CD14-positive monocyte (primary cell): Measurements from ENCODE around the gene PCDH8. TPM values are rescaled to one million over a fixed set of nuclear protein-coding genes. Genes with fewer than 3 reads are reported as not detected.

Experiments used
- DNase-seq, 3 donors: peaks; one replicate each; pipeline ENCODE4 v3.0.0-alpha.2; 2011 to 2022
- H2AFZ ChIP-seq: 2 replicates; pipeline ENCODE4 v1.6.0; 2012; ENCODE audit warnings: mild to moderate bottlenecking, low read depth, low read length, inconsistent platforms; ENCODE audit not compliant: insufficient read depth, poor library complexity, severe bottlenecking
- H3K27ac ChIP-seq, 2 donors: 1 replicate in 1 of 2; 2 replicates in 1 of 2; pipeline ENCODE4 v1.5.1; 2012 to 2013; ENCODE audit warnings: low read length in 2 of 2, control low read depth in 1 of 2, inconsistent platforms in 1 of 2, low read depth in 1 of 2, mild to moderate bottlenecking in 1 of 2
- H3K27me3 ChIP-seq, 2 donors: one replicate each; pipeline versions ENCODE4 v1.6.0 to v1.6.1; 2011 to 2013; ENCODE audit warnings: low read length in 2 of 2; ENCODE audit not compliant: control insufficient read depth in 2 of 2, insufficient read depth in 2 of 2
- H3K36me3 ChIP-seq, 2 donors: replicated peaks in 1 of 2; 1 replicate in 1 of 2; 2 replicates in 1 of 2; pipeline versions ENCODE4 v1.5.1 to v1.6.1; 2012 to 2013; ENCODE audit warnings: low read length in 2 of 2, control low read depth in 1 of 2, inconsistent platforms in 1 of 2, mild to moderate bottlenecking in 1 of 2; ENCODE audit not compliant: insufficient read depth in 2 of 2, control insufficient read depth in 1 of 2
- H3K4me1 ChIP-seq, 2 donors: 1 replicate in 1 of 2; 2 replicates in 1 of 2; pipeline versions ENCODE4 v1.5.1 to v1.6.1; 2012 to 2013; ENCODE audit warnings: low read length in 2 of 2, control low read depth in 1 of 2, inconsistent platforms in 1 of 2, mild to moderate bottlenecking in 1 of 2, moderate library complexity in 1 of 2; ENCODE audit not compliant: insufficient read depth in 2 of 2, control insufficient read depth in 1 of 2
- H3K4me2 ChIP-seq: replicated peaks from 2 replicates; pipeline ENCODE3; 2012; ENCODE audit warnings: low read length, moderate library complexity, mild to moderate bottlenecking; ENCODE audit not compliant: poor library complexity, severe bottlenecking; ENCODE audit errors: extremely low read depth
- H3K4me3 ChIP-seq, 3 experiments: fragments of 200-600 bp in 1 of 3; sonication (generic) in 1 of 3; replicated peaks in 1 of 3; 1 replicate in 2 of 3; 2 replicates in 1 of 3; pipeline ENCODE4 v1.5.1; 2011 to 2013; ENCODE audit warnings: low read length in 3 of 3, mild to moderate bottlenecking in 3 of 3, control low read depth in 2 of 3, low read depth in 2 of 3, inconsistent platforms in 1 of 3, moderate library complexity in 1 of 3
- H3K79me2 ChIP-seq: 2 replicates; pipeline ENCODE4 v1.6.0; 2012; ENCODE audit warnings: mild to moderate bottlenecking, control low read depth, inconsistent platforms, low read length, moderate library complexity; ENCODE audit not compliant: insufficient read depth
- H3K9ac ChIP-seq: 2 replicates; pipeline ENCODE4 v1.6.0; 2017; ENCODE audit warnings: low read length, mild to moderate bottlenecking; ENCODE audit not compliant: insufficient read depth, poor library complexity, severe bottlenecking
- H3K9me3 ChIP-seq, 2 donors: replicated peaks in 1 of 2; 1 replicate in 1 of 2; 2 replicates in 1 of 2; pipeline versions ENCODE4 v1.5.1 to v1.6.1; 2012 to 2013; ENCODE audit warnings: low read length in 2 of 2, control low read depth in 1 of 2; ENCODE audit not compliant: control insufficient read depth in 1 of 2, insufficient read depth in 1 of 2
- H4K20me1 ChIP-seq: 2 replicates; pipeline ENCODE4 v1.6.0; 2012; ENCODE audit warnings: mild to moderate bottlenecking, low read length, control low read depth, moderate library complexity; ENCODE audit not compliant: insufficient read depth
- H3K27ac Mint-ChIP-seq, 7 donors: one replicate each; pipeline ENCODE4 v1.8.0; 2020; ENCODE audit warnings: mild to moderate bottlenecking in 7 of 7, mixed read lengths in 7 of 7, moderate library complexity in 6 of 7, inconsistent platforms in 2 of 7
- H3K27me3 Mint-ChIP-seq, 3 donors: one replicate each; pipeline ENCODE4 v1.8.0; 2021 to 2022; ENCODE audit warnings: low read depth in 3 of 3, mild to moderate bottlenecking in 3 of 3, mixed read lengths in 3 of 3, moderate library complexity in 3 of 3, inconsistent platforms in 1 of 3
- H3K36me3 Mint-ChIP-seq, 2 donors: one replicate each; pipeline ENCODE4 v1.8.0; 2020; ENCODE audit warnings: mixed read lengths in 2 of 2, inconsistent platforms in 1 of 2, mild to moderate bottlenecking in 1 of 2
- H3K4me1 Mint-ChIP-seq: one replicate; pipeline ENCODE4 v1.8.0; 2020; ENCODE audit warnings: mild to moderate bottlenecking, mixed read lengths
- H3K4me3 Mint-ChIP-seq, 2 donors: one replicate each; pipeline ENCODE4 v1.8.0; 2020; ENCODE audit warnings: mild to moderate bottlenecking in 2 of 2, mixed read lengths in 2 of 2, moderate library complexity in 1 of 2
- H3K9me3 Mint-ChIP-seq, 7 donors: one replicate each; pipeline ENCODE4 v1.8.0; 2020 to 2022; ENCODE audit warnings: mixed read lengths in 7 of 7, mild to moderate bottlenecking in 6 of 7, moderate library complexity in 6 of 7, inconsistent platforms in 2 of 7
- CTCF ChIP-seq: fragments of 200-600 bp; IDR thresholded peaks from one replicate; pipeline ENCODE4 v1.8.0; 2022; ENCODE audit warnings: antibody characterized with exemption, mild to moderate bottlenecking
- WGBS: methylation state at CpG from one replicate; pipeline ENCODE4 v1.1.5; 2013; ENCODE audit warnings: missing lambda C conversion rate; ENCODE audit not compliant: insufficient coverage; 5-methylcytosine and 5-hydroxymethylcytosine counted together
- intact Hi-C, 2 donors: fragments of 100-400 bp; cut with micrococcal nuclease; formaldehyde crosslinking; loops; one replicate each; pipeline versions ENCODE4 v1.15.0 to v1.15.1; 2023
- polyA plus RNA-seq, 3 donors: library from polyadenylated mRNA; depleted of rRNA in 1 of 3; unstranded in 2 of 3; stranded (reverse) in 1 of 3; fragments of 300-500 nt in 2 of 3; fragments of >200 nt in 1 of 3; fragmentation: Illumina TruSeq in 2 of 3; gene quantifications; 1 replicate in 2 of 3; 2 replicates in 1 of 3; pipeline ENCODE4 v1.2.3, GENCODE V29; 2012 to 2021

The PCDH8 gene
- polyA plus RNA-seq, 3 donors: not detected

- H3K27ac Mint-ChIP-seq: no peak overlapping the region
- H3K9me3 ChIP-seq: no peaks in the 10 kb centered on the region
- intact Hi-C loops: no loop called here
- H3K4me2 ChIP-seq: no peak overlapping the region
- no peaks in the 10 kb centered on the region for H3K4me1 Mint-ChIP-seq
- H3K4me3 Mint-ChIP-seq: no peak overlapping the region
- no peaks in the 10 kb centered on the region for H3K4me1 ChIP-seq
- H3K9ac ChIP-seq: no peak overlapping the region
- no peak for TF ChIP-seq CTCF
- peaks cover 0 to 2% of the 10 kb centered on the region in 2 donors for H3K27me3 ChIP-seq
- peaks cover 0 to 15% (median 3%) of the 10 kb centered on the region in 3 donors for H3K27me3 Mint-ChIP-seq
- DNase-seq: no peak
- WGBS: 80% methylated on average over 1 of the region's 1 CpG
- no peak overlapping the region for H3K27ac ChIP-seq
- H3K4me3 ChIP-seq: no peak overlapping the region
- H4K20me1 ChIP-seq: no peaks in the 10 kb centered on the region
- H2AFZ ChIP-seq: no peak overlapping the region
- no peaks in the 10 kb centered on the region for H3K36me3 ChIP-seq
- H3K9me3 Mint-ChIP-seq: peaks cover 0 to 3% (median 0%) of the 10 kb centered on the region in 7 donors
- H3K79me2 ChIP-seq: no peaks in the 10 kb centered on the region
- no peaks in the 10 kb centered on the region for H3K36me3 Mint-ChIP-seq
These were observed 16.5 kb upstream of the PCDH8 start for GRCh38 chr13:52864941-52865340.

- intact Hi-C loops: no loop called here
- peak; percentile 6 to 30 (median 10) for DNase-seq
- no peak overlapping the region for H3K9ac ChIP-seq
These were observed 14.1 kb upstream of the PCDH8 start for GRCh38 chr13:52862358-52863206.

More at GRCh38 chr13:52862358-52863206, 14.1 kb upstream of the PCDH8 start:
- H2AFZ ChIP-seq: no peak overlapping the region
- H4K20me1 ChIP-seq: no peaks in the 10 kb centered on the region
- TF ChIP-seq CTCF: peak; percentile 75
- no peak overlapping the region for H3K4me3 ChIP-seq
- 90% methylated on average over 2 of the region's 3 CpGs for WGBS
- Mint-ChIP-seq H3K36me3 (no peaks in the 10 kb centered on the region), H3K4me1 (no peaks in the 10 kb centered on the region), H3K27me3 (peaks cover 2 to 16% (median 6%) of the 10 kb centered on the region in 3 donors), H3K4me3 (no peak overlapping the region), H3K9me3 (peaks cover 0 to 5% (median 0%) of the 10 kb centered on the region in 7 donors), H3K27ac (peak overlapping the region in 1 of 7 donors; percentile 36)
- no peaks in the 10 kb centered on the region for H3K36me3 ChIP-seq
- no peaks in the 10 kb centered on the region for H3K4me1 ChIP-seq
- H3K27ac ChIP-seq: no peak overlapping the region
- no peaks in the 10 kb centered on the region for H3K9me3 ChIP-seq
- H3K4me2 ChIP-seq: no peak overlapping the region
- peaks cover 0 to 2% of the 10 kb centered on the region in 2 donors for H3K27me3 ChIP-seq
- H3K79me2 ChIP-seq: no peaks in the 10 kb centered on the region
